ENCODE measurements around the gene SYN1. TPM values are rescaled to one million over a fixed set of nuclear protein-coding genes. Genes with fewer than 3 reads are reported as not detected.

The SYN1 gene
- polyA plus RNA-seq, 1 donor from 2014 or later = 4.3 TPM

GRCh38 chrX:47620303-47620685, 637 bp upstream of the SYN1 start:
- Histone ChIP-seq H3K27ac (ENCODE audit: low read length) (no peak overlapping the region), H2AFZ (ENCODE audit: low read depth, low read length) (peak overlapping the region; percentile 73), H3K9me3 (ENCODE audit: low read length) (no peaks in the 10 kb centered on the region), H3K9ac (ENCODE audit: low read length) (peak overlapping the region; percentile 66), H3K79me2 (replicated peaks; ENCODE audit: insufficient read depth, low read length) (no peaks in the 10 kb centered on the region), H3K4me2 (ENCODE audit: low read length) (no peak overlapping the region), H3K9me2 (ENCODE audit: insufficient read depth, low read length) (no peaks in the 10 kb centered on the region), H3F3A (ENCODE audit: insufficient read depth, low read length, poor library complexity, severe bottlenecking) (no peaks in the 10 kb centered on the region), H4K20me1 (ENCODE audit: insufficient read depth) (no peaks in the 10 kb centered on the region), H3K4me3 (ENCODE audit: low read length) (peak overlapping the region; percentile 74), H3K36me3 (ENCODE audit: insufficient read depth, low read length) (no peaks in the 10 kb centered on the region), H3K27me3 (ENCODE audit: insufficient read depth, low read depth, low read length) (no peaks in the 10 kb centered on the region)
- TF ChIP-seq MXI1 (conservative IDR thresholded peaks at IDR 0.05; ENCODE audit: poor library complexity, severe bottlenecking) (no peak), EP300 (conservative IDR thresholded peaks at IDR 0.05; ENCODE audit: poor library complexity, severe bottlenecking) (no peak), SMC3 (conservative IDR thresholded peaks at IDR 0.05; ENCODE audit: poor library complexity) (no peak), REST (IDR thresholded peaks at IDR 0.05; ENCODE audit: borderline replicate concordance) (no peak), EZH2 (IDR thresholded peaks at IDR 0.05; ENCODE audit: borderline replicate concordance, insufficient read depth, low read length, poor library complexity, severe bottlenecking) (no peak), RAD21 (conservative IDR thresholded peaks at IDR 0.05) (no peak), TAF1 (IDR thresholded peaks at IDR 0.05; ENCODE audit: low read depth) (no peak), CTCF (IDR thresholded peaks at IDR 0.05; ENCODE audit: poor library complexity, severe bottlenecking) (no peak)

- Histone ChIP-seq H3K4me3 (ENCODE audit: low read length) (peak overlapping the region; percentile 74), H3K9me3 (ENCODE audit: low read length) (no peaks in the 10 kb centered on the region), H3K9me2 (ENCODE audit: insufficient read depth, low read length) (no peaks in the 10 kb centered on the region), H3K79me2 (replicated peaks; ENCODE audit: insufficient read depth, low read length) (no peaks in the 10 kb centered on the region), H3K36me3 (ENCODE audit: insufficient read depth, low read length) (no peaks in the 10 kb centered on the region), H2AFZ (ENCODE audit: low read depth, low read length) (no peak overlapping the region), H3F3A (ENCODE audit: insufficient read depth, low read length, poor library complexity, severe bottlenecking) (no peaks in the 10 kb centered on the region), H4K20me1 (ENCODE audit: insufficient read depth) (no peaks in the 10 kb centered on the region), H3K27ac (ENCODE audit: low read length) (no peak overlapping the region), H3K4me2 (ENCODE audit: low read length) (no peak overlapping the region), H3K9ac (ENCODE audit: low read length) (peak overlapping the region; percentile 62), H3K27me3 (ENCODE audit: insufficient read depth, low read depth, low read length) (no peaks in the 10 kb centered on the region)
- TF ChIP-seq SMC3 (conservative IDR thresholded peaks at IDR 0.05; ENCODE audit: poor library complexity) = no peak
- TF ChIP-seq EP300 (conservative IDR thresholded peaks at IDR 0.05; ENCODE audit: poor library complexity, severe bottlenecking) = no peak
- TF ChIP-seq TAF1 (IDR thresholded peaks at IDR 0.05; ENCODE audit: low read depth) = no peak
- TF ChIP-seq CTCF (IDR thresholded peaks at IDR 0.05; ENCODE audit: poor library complexity, severe bottlenecking) = no peak
- no peak for TF ChIP-seq RAD21 (conservative IDR thresholded peaks at IDR 0.05)
- no peak for TF ChIP-seq EZH2 (IDR thresholded peaks at IDR 0.05; ENCODE audit: borderline replicate concordance, insufficient read depth, low read length, poor library complexity, severe bottlenecking)
- no peak for TF ChIP-seq POLR2AphosphoS5 (IDR thresholded peaks at IDR 0.05)
- no peak for TF ChIP-seq REST (IDR thresholded peaks at IDR 0.05; ENCODE audit: borderline replicate concordance)
- TF ChIP-seq MXI1 (conservative IDR thresholded peaks at IDR 0.05; ENCODE audit: poor library complexity, severe bottlenecking) = no peak
Measured at GRCh38 chrX:47618923-47619485, 653 bp downstream of the SYN1 start.
